GM10266 (cell line): Measurements from ENCODE around the gene MAP1A.

Source experiments
- DNase-seq: peaks from one replicate; pipeline ENCODE4 v3.0.0; 2012; ENCODE audit errors: extremely low spot score
- CTCF ChIP-seq: IDR thresholded peaks from 2 replicates; pipeline ENCODE4 v1.5.1; 2012; ENCODE audit warnings: mild to moderate bottlenecking, low read depth; ENCODE audit not compliant: control insufficient read depth, insufficient read depth; ENCODE audit errors: missing control alignments

The MAP1A gene

GRCh38 chr15:43534897-43535296 is 17.5 kb downstream of the MAP1A start:
- DNase-seq, result no peak
- no peak for TF ChIP-seq CTCF

GRCh38 chr15:43538091-43538490 is 20.7 kb downstream of the MAP1A start:
- no peak for DNase-seq

GRCh38 chr15:43541785-43542184 is 24.4 kb downstream of the MAP1A start:
- TF ChIP-seq CTCF, result no peak
- no peak for DNase-seq

More at GRCh38 chr15:43538091-43538490, 20.7 kb downstream of the MAP1A start:
- no peak for TF ChIP-seq CTCF

GRCh38 chr15:43544266-43544665 is 26.9 kb downstream of the MAP1A start:
- no peak for DNase-seq
- no peak for TF ChIP-seq CTCF

- no peak for TF ChIP-seq CTCF
- no peak for DNase-seq
Measured at GRCh38 chr15:43545426-43545825, 28.0 kb downstream of the MAP1A start.

GRCh38 chr15:43547539-43547938 is 30.1 kb downstream of the MAP1A start:
- no peak for DNase-seq
- no peak for TF ChIP-seq CTCF

- DNase-seq, result no peak
- TF ChIP-seq CTCF, result no peak
Measured at GRCh38 chr15:43550527-43551363, 33.3 kb downstream of the MAP1A start.
